ENCODE data around the gene IGFBP3.

DNA sequence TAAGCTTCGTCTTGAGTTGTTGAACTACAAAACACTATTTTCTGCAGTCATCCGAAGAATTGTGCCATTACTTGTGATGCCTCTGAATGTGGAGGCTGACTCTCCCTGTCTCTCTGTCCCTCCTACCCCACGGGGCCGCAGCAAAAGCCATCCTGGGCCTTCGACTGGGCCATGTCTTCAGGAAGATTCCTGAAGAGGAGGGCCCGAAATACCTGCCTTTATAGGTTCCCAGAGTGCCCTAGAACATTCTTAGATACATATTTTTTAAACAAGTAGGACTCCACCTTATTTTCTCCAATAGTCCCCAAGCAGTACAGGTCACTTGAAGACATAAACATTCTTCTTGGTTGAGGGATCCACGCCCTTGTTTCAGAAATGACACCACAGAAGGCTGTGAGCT lies 8.1 kb downstream of the IGFBP3 start:
- no peak for TF ChIP-seq EZH2 (IDR thresholded peaks at IDR 0.05; ENCODE audit: borderline replicate concordance, low read length)
- TF ChIP-seq, protein P1, sequence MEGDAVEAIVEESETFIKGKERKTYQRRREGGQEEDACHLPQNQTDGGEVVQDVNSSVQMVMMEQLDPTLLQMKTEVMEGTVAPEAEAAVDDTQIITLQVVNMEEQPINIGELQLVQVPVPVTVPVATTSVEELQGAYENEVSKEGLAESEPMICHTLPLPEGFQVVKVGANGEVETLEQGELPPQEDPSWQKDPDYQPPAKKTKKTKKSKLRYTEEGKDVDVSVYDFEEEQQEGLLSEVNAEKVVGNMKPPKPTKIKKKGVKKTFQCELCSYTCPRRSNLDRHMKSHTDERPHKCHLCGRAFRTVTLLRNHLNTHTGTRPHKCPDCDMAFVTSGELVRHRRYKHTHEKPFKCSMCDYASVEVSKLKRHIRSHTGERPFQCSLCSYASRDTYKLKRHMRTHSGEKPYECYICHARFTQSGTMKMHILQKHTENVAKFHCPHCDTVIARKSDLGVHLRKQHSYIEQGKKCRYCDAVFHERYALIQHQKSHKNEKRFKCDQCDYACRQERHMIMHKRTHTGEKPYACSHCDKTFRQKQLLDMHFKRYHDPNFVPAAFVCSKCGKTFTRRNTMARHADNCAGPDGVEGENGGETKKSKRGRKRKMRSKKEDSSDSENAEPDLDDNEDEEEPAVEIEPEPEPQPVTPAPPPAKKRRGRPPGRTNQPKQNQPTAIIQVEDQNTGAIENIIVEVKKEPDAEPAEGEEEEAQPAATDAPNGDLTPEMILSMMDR (IDR thresholded peaks at IDR 0.05; ENCODE audit: low read length), result no peak
